Neuron (in vitro differentiated cells): ENCODE measurements around the gene ANKRD55.
"Not testable (repeated sequence)": the region's sequence is repeated elsewhere in the genome, so short reads cannot be mapped to it uniquely, and the experiment has no call there.

Source experiments
- H2AFZ ChIP-seq: one replicate; pipeline ENCODE4 v1.6.1; 2013; ENCODE audit warnings: low read depth, mild to moderate bottlenecking, inconsistent platforms, low read length, moderate library complexity
- H3K27me3 ChIP-seq: one replicate; pipeline ENCODE4 v1.6.1; 2013; ENCODE audit warnings: low read length; ENCODE audit not compliant: insufficient read depth
- H3K36me3 ChIP-seq: one replicate; pipeline ENCODE4 v1.6.1; 2013; ENCODE audit warnings: low read length; ENCODE audit not compliant: insufficient read depth
- H3K4me1 ChIP-seq: one replicate; pipeline ENCODE4 v1.6.1; 2013; ENCODE audit warnings: low read length; ENCODE audit not compliant: insufficient read depth
- H3K4me3 ChIP-seq: 2 replicates; pipeline ENCODE4 v1.5.1; 2013; ENCODE audit warnings: mild to moderate bottlenecking, low read length, moderate library complexity
- H3K9me3 ChIP-seq: one replicate; pipeline ENCODE4 v1.6.1; 2013; ENCODE audit warnings: low read length

The ANKRD55 gene

DNA sequence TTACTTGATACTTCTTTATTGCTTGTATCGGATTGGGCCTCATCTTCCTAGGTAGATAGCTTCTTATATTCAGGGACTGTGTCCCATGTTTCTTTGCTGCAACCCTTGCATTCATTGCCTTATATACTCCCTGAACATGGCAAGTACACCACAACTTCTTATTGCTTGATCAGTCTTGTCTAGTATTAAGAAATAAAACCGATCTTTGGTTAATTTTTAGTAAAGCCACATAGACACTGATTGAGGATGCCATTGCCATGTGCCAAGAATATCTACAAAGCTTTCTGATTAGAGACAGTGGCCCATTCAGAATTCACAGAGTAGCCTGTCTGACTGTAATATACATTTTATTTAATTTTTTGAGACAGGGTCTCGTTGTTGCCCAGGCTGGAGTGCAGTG, 34.7 kb upstream of the ANKRD55 start:
- Histone ChIP-seq H3K36me3 (no peaks in the 10 kb centered on the region), H2AFZ (no peak overlapping the region), H3K27me3 (no peaks in the 10 kb centered on the region), H3K4me3 (no peak overlapping the region), H3K4me1 (peaks cover 9% of the 10 kb centered on the region), H3K9me3 (no peaks in the 10 kb centered on the region)

DNA sequence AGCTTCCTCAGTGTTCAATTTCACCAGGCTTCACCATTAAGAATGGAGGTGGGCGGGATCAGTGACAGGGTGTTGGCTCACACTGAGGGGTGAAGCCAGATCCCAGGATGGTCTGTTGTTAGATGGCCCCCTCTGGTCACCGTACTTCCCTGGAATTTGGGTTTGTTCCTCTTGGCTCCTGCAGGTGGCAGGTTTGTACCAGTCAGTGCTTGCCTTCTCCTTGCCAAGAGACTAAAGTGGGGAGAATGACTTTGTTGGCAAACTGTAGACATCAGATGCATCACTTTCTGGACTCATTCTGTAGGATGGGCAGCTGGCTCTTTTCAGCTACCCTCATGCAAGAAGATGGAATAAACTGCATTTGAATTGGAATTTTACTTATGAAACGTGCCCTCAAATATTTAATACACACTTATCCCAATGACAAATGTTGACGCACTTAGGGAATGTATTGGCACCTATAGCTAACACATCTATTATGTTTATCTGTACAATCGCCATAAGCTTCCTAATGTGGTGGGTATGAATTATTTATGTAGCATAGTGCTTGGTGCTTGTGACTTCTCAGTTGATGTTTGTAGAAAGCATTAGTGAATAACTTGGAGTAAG, 31.4 kb upstream of the ANKRD55 start:
- Histone ChIP-seq H3K9me3 (no peaks in the 10 kb centered on the region), H3K27me3 (no peaks in the 10 kb centered on the region), H3K4me1 (peaks cover 10% of the 10 kb centered on the region), H3K4me3 (no peak overlapping the region), H2AFZ (no peak overlapping the region), H3K36me3 (no peaks in the 10 kb centered on the region)

DNA sequence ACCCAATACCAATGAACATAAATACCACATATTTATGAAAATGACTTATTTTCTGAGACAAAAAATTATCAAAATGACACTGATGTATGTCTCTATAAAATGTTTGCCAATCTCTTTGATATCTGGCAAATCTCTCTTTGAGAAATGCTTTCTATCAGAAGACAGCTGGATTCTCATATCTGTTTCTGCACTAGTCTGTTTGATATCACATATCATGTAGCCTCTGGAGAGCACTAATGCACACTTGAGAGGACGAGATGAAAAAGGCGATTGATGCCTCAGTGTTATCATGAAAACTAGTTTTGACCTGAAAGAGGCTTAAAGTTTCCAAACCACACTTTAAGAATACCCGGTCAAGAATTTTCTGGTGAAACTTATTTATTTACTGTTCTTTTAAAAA, 29.1 kb upstream of the ANKRD55 start:
- H3K4me3 ChIP-seq: no peak overlapping the region
- H3K27me3 ChIP-seq: no peaks in the 10 kb centered on the region

DNA sequence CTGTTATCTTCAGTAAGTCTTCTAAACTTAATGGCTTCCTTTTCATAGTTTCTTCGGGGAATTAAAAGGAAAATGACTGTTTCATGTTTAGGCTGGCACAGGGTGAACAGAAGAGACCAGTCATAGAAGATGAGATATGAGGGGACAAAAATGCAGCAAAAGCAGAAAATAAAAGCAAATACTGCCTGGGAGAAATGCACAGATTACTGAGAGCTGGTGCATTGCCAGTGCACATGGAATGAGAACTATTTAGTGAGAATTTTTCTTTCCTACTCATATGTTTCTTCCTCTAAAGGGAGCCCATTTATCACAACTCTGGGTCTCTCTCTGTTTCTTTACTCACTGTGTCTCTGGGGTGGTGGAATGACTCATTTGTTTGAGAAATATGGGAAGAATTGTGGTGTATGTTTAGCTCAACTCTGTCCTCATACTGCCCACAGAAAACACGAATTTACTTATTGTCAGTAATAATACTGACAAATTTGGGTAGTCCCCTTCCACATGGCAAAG, 25.9 kb upstream of the ANKRD55 start:
- Histone ChIP-seq H3K27me3 (no peaks in the 10 kb centered on the region), H3K36me3 (no peaks in the 10 kb centered on the region), H3K9me3 (no peaks in the 10 kb centered on the region), H3K4me1 (peaks cover 10% of the 10 kb centered on the region), H3K4me3 (no peak overlapping the region), H2AFZ (no peak overlapping the region)

More for the DNA sequence above, 29.1 kb upstream of the ANKRD55 start:
- Histone ChIP-seq H3K9me3 (no peaks in the 10 kb centered on the region), H3K4me1 (peaks cover 10% of the 10 kb centered on the region), H3K36me3 (no peaks in the 10 kb centered on the region), H2AFZ (no peak overlapping the region)

DNA sequence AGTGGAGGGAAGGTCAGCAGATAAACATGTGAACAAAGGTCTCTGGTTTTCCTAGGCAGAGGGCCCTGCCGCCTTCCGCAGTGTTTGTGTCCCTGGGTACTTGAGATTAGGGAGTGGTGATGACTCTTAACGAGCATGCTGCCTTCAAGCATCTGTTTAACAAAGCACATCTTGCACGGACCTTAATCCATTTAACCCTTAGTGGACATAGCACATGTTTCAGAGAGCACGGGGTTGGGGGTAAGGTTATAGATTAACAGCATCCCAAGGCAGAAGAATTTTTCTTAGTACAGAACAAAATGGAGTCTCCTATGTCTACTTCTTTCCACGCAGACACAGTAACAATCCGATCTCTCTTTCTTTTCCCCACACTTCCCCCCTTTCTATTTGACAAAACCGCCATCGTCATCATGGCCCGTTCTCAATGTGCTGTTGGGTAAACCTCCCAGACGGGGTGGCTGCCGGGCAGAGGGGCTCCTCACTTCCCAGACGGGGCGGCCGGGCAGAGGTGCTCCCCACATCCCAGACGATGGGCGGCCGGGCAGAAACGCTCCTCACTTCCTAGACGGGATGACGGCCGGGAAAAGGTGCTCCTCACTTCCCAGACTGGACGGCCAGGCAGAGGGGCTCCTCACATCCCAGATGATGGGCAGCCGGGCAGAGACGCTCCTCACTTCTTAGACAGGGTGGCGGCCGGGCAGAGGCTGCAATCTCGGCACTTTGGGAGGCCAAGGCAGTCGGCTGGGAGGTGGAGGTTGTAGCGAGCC, 24.8 kb upstream of the ANKRD55 start:
- H2AFZ ChIP-seq, H3K4me3 ChIP-seq, H3K36me3 ChIP-seq, H3K9me3 ChIP-seq, H3K4me1 ChIP-seq, H3K27me3 ChIP-seq: not testable (repeated sequence)

DNA sequence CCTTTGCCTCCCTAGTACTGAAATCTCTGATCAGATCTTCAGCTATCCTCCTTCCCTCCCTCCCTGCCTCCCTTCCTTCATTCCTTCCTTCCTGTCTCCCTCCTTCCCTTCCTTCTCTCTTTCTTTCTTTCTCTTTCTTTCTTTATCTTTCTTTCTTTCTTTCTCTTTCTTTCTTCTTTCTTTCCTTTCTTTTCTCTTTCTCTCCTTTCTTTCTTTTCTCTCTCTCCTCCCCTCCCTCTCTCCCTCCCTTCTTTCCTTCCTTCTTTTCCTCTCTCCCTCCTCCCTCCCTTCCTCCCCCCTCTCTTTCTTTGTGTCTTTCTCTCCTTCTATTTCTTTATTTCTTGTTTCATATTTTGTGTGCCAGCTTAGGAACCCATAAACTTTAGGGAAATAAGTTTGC, 23.9 kb upstream of the ANKRD55 start:
- Histone ChIP-seq H3K4me3 (no peak overlapping the region), H3K4me1 (no peaks in the 10 kb centered on the region), H3K36me3 (no peaks in the 10 kb centered on the region), H3K9me3 (no peaks in the 10 kb centered on the region), H2AFZ (no peak overlapping the region), H3K27me3 (no peaks in the 10 kb centered on the region)

DNA sequence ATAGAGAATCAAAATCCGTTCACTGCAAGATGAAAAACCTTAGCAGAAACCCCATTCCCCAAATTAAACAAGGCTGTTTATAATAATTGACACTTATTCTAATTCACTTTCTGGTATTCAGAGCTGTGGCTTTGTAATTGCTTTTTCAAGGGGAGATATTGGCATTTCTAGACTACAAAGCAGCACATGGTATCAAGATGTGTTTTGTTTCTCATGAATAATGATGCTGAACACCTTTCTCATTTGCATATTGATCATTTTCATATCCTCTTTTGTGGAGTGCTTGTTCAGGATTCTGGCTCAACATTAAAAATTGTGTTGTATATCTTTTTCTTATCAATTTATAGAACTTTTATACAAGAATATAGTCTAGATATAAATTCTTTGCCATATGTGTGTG, 22.4 kb upstream of the ANKRD55 start:
- H3K4me3 ChIP-seq: no peak overlapping the region
- H3K9me3 ChIP-seq: no peaks in the 10 kb centered on the region
- H3K4me1 ChIP-seq: no peaks in the 10 kb centered on the region
- no peaks in the 10 kb centered on the region for H3K36me3 ChIP-seq
- no peak overlapping the region for H2AFZ ChIP-seq
- H3K27me3 ChIP-seq: no peaks in the 10 kb centered on the region

DNA sequence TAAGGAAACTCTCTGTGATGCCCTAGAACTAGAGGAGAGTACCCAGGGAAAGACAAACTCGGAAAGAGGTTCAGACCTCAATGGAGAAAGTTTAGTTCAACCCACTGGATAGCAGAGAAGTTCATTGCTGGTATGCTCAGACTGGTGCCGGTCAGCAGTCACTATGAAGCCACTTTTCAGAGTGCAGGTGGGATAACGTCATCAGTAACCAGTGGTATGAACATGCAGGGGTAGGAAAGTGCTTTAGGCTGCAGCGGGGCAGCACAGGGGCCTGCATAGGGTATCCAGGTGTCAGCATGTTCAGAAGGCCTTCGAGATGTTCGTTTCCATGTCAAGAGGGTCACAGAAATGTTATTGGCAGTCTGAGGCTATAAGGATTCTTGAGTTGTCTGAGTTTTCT, 20.8 kb upstream of the ANKRD55 start:
- Histone ChIP-seq H3K36me3 (no peaks in the 10 kb centered on the region), H3K27me3 (no peaks in the 10 kb centered on the region), H3K4me3 (no peak overlapping the region), H2AFZ (no peak overlapping the region), H3K9me3 (no peaks in the 10 kb centered on the region), H3K4me1 (no peaks in the 10 kb centered on the region)

DNA sequence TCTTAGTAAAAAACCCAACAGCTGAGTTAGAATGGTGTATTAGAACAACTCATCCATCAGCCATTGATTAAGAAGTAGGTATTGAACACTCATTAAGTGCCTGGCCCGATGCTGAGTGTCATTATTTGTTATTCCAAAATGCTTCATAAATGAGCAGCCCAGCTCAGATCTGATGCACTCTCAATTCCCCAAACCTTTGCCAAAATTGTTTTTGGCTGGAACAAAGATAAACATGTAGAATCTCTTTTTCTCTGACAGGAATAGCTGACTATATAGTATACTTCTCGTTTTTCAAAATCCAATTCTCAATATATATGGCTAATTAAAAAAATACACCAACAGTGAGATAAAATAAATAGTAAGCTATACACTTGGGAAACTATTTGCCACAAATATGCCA, 20.0 kb upstream of the ANKRD55 start:
- no peak overlapping the region for H3K4me3 ChIP-seq
- H3K27me3 ChIP-seq: no peaks in the 10 kb centered on the region
- no peaks in the 10 kb centered on the region for H3K4me1 ChIP-seq
- no peaks in the 10 kb centered on the region for H3K9me3 ChIP-seq
- H2AFZ ChIP-seq: no peak overlapping the region
- no peaks in the 10 kb centered on the region for H3K36me3 ChIP-seq

DNA sequence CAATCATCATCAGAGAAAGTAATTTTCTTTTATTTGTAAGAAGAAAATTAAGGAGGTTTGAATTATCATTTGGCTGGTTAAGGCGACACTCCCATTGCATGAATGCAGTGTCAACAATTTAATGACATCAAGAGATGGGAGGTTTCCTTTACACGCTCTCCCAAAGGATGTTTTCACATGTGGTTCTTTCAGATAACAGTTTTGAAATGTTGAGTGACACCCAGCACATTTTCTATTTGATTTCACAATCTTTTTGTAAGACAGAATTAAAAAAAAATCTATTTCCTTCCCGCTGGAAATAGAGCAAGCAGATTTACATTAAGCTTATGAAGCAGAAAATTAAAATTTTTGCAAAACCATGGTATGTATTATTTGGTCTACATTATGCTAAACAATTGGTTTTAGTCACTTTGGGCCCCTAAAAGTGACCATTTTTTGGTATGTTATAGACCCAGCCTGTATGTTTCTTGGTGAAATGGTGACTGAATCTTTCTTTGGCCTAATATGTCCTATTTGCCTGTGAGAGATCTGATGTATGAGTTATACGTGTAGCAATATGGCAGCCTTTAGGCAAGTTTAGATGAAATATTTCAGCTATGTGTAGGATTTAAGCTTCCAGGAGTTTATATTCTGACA, 18.9 kb upstream of the ANKRD55 start:
- H3K4me1 ChIP-seq: no peaks in the 10 kb centered on the region
- H3K27me3 ChIP-seq: no peaks in the 10 kb centered on the region
- H3K9me3 ChIP-seq: no peaks in the 10 kb centered on the region
- H3K36me3 ChIP-seq: no peaks in the 10 kb centered on the region
- no peak overlapping the region for H3K4me3 ChIP-seq
- no peak overlapping the region for H2AFZ ChIP-seq

DNA sequence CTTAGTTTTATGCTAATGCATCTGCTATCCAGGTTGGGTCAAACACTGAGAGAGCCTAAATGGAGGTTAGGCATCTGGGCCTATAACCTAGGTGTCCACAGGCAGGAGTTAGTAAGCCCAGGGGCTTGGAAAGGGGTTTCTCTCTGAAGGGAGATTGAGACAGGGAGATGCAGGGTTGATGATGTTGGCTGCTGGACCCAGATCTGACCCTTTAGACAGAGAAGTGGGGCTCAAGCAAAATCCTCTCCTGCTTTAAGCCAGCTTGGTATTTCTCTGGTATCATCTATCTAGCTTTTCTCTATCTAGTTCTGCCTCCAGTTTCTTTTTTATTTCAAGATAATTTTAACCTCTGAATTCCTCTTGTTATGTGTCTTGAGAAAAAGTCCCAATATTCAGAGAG, 18.3 kb upstream of the ANKRD55 start:
- no peak overlapping the region for H3K4me3 ChIP-seq
- H3K4me1 ChIP-seq: no peaks in the 10 kb centered on the region
- H3K9me3 ChIP-seq: no peaks in the 10 kb centered on the region
- H2AFZ ChIP-seq: no peak overlapping the region
- no peaks in the 10 kb centered on the region for H3K36me3 ChIP-seq
- H3K27me3 ChIP-seq: no peaks in the 10 kb centered on the region

DNA sequence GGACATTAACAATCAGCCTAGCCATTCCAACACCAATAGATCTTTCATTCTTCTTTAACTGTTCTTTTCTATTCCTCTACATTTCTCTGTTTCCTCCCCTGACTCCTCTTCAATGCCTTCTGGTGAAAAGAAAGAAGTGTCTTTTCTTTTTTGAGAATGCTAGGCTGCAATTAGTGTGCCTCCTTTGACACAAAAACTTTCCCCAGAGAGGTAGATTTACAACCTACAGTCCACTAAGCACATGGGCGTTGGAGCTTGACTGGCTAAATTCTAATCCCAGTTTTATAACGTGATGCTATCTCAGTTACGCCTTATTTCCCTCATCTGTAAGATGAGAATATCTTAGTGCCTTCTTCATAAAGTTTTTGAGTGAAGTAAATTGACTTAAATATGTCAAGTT, 16.9 kb upstream of the ANKRD55 start:
- Histone ChIP-seq H3K36me3 (no peaks in the 10 kb centered on the region), H3K9me3 (no peaks in the 10 kb centered on the region), H3K4me3 (no peak overlapping the region), H3K4me1 (no peaks in the 10 kb centered on the region), H2AFZ (no peak overlapping the region), H3K27me3 (no peaks in the 10 kb centered on the region)

DNA sequence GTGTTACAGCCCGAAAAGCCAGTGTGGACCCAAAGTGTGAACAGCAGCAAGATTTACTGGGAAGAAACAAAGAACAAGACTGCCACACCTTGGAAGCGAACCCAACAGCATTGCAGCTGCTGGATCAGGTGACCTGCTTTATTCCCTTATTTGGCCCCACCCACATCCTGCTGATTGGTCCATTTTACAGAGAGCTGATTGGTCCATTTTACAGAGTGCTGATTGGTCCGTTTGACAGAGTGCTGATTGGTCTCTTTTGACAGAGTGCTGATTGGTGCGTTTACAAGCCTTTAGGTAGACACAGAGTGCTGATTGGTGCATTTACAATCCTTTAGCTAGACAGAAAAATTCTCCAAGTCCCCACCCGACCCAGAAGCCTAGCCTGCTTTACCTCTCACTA, 16.0 kb upstream of the ANKRD55 start:
- not testable (repeated sequence) for H3K27me3 ChIP-seq, H3K9me3 ChIP-seq, H2AFZ ChIP-seq, H3K4me3 ChIP-seq, H3K36me3 ChIP-seq, H3K4me1 ChIP-seq
